Measurements from ENCODE around the gene SPTLC3. TPM values are rescaled to one million over a fixed set of nuclear protein-coding genes. Genes with fewer than 3 reads are reported as not detected.

Gene SPTLC3
- total and polyA plus RNA-seq, 12 donors = 1.4 to 15.7 (median 8.7) TPM

- TF ChIP-seq, protein P1, sequence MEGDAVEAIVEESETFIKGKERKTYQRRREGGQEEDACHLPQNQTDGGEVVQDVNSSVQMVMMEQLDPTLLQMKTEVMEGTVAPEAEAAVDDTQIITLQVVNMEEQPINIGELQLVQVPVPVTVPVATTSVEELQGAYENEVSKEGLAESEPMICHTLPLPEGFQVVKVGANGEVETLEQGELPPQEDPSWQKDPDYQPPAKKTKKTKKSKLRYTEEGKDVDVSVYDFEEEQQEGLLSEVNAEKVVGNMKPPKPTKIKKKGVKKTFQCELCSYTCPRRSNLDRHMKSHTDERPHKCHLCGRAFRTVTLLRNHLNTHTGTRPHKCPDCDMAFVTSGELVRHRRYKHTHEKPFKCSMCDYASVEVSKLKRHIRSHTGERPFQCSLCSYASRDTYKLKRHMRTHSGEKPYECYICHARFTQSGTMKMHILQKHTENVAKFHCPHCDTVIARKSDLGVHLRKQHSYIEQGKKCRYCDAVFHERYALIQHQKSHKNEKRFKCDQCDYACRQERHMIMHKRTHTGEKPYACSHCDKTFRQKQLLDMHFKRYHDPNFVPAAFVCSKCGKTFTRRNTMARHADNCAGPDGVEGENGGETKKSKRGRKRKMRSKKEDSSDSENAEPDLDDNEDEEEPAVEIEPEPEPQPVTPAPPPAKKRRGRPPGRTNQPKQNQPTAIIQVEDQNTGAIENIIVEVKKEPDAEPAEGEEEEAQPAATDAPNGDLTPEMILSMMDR (IDR thresholded peaks at IDR 0.05) = no peak
- TF ChIP-seq POLR2A (IDR thresholded peaks at IDR 0.05) = no peak
- no peak for DNase-seq
- no peaks in the 10 kb centered on the region for H3K27me3 ChIP-seq
- H3K4me3 ChIP-seq = no peak overlapping the region
- no peaks in the 10 kb centered on the region for H3K36me3 ChIP-seq (replicated peaks in 1 of 2)
- no peak overlapping the region for H3K27ac ChIP-seq
- no peaks in the 10 kb centered on the region for H3K9me3 ChIP-seq (replicated peaks in 1 of 3)
- H3K4me1 ChIP-seq (replicated peaks in 1 of 2) = no peaks in the 10 kb centered on the region
- intact Hi-C loops (cut with DNase I) = loop anchor here in 1 of 2 donors (5.0 to 10.0 kb wide), 2 partner anchors 41 to 137 kb away; no protein-coding TSS in a partner anchor
These were observed 40.8 kb upstream of the SPTLC3 start for GRCh38 chr20:12967932-12968331.

GRCh38 chr20:12968472-12968871 lies 40.3 kb upstream of the SPTLC3 start:
- no peak for DNase-seq
- H3K4me1 ChIP-seq (replicated peaks in 1 of 2) = no peaks in the 10 kb centered on the region
- H3K36me3 ChIP-seq (replicated peaks in 1 of 2) = no peaks in the 10 kb centered on the region
- no peak for TF ChIP-seq POLR2A (IDR thresholded peaks at IDR 0.05)
- TF ChIP-seq, protein P1 (IDR thresholded peaks at IDR 0.05) = no peak
- intact Hi-C loops (cut with DNase I) = loop anchor here in 1 of 2 donors (5.0 to 10.0 kb wide), 2 partner anchors 41 to 136 kb away; no protein-coding TSS in a partner anchor
- H3K9me3 ChIP-seq (replicated peaks in 1 of 3) = no peaks in the 10 kb centered on the region
- H3K27ac ChIP-seq = no peak overlapping the region
- no peaks in the 10 kb centered on the region for H3K27me3 ChIP-seq
- H3K4me3 ChIP-seq = no peak overlapping the region
- WGBS, 4 donors = 76 to 92% (median 81%) methylated on average over 4 of the region's 4 CpGs

DNA sequence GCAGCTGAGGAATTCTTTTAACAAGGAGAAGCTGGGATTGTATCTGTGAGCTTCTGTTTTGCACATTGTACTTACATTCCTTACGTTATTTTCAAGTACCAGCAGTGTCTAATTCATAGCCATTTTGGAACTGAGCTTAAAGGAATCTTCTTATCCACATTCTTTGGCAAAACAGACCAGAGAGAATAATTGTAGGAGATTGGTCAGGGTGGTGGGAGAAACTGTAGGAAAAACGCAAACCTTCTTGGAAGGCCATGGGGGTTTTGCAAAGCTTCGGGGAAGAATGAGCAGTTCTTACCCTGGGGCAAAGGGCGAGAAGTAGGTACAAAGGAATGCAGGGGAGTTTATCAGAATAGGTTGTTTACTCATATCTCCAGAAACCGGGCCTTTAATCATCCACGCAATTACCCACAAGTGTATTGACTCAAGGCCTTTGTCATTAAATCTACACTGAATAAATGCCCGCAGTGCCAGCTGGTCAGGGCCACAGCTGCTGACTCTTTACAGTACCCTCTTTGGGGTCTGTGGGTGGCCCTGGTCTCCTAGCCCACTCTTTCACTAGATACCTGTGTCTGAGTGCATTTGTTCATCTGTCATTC lies 39.6 kb upstream of the SPTLC3 start:
- Histone ChIP-seq H3K27me3 (no peaks in the 10 kb centered on the region), H3K4me3 (no peak overlapping the region), H3K36me3 (replicated peaks in 1 of 2) (no peaks in the 10 kb centered on the region), H3K4me1 (replicated peaks in 1 of 2) (no peaks in the 10 kb centered on the region), H3K27ac (no peak overlapping the region), H3K9me3 (replicated peaks in 1 of 3) (no peaks in the 10 kb centered on the region)
- intact Hi-C loops (cut with DNase I) = loop anchor here in 1 of 2 donors (5.0 to 10.0 kb wide), 2 partner anchors 42 to 136 kb away; no protein-coding TSS in a partner anchor
- no peak for DNase-seq
- TF ChIP-seq, protein P1 (IDR thresholded peaks at IDR 0.05) = no peak
- no peak for TF ChIP-seq POLR2A (IDR thresholded peaks at IDR 0.05)
- 86 to 91% (median 89%) methylated on average over 7 of the region's 7 CpGs for WGBS, 4 donors

DNA sequence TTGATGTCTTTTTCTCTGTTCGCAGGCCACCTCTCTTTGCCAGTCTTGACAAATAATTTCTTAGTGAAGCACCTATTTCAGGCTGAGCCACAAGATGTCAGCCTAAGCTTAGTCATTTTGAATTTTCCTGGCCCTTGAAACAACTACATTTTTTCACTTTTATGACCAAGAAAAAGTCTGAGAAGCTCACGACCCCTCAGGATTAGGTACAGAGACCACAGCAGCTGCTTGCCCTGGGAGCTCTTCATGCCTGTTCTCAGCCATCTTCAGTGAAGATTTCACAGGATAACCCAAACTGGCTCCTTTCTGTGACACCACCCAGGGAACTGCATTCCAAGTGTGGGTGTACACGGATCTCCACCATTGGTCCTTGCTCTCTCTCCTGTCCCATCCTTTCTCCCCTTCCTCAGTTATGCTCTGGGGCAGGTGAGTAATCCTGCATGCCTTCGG lies 38.4 kb upstream of the SPTLC3 start:
- Histone ChIP-seq H3K4me3 (no peak overlapping the region), H3K36me3 (replicated peaks in 1 of 2) (no peaks in the 10 kb centered on the region), H3K27ac (no peak overlapping the region), H3K4me1 (replicated peaks in 1 of 2) (no peaks in the 10 kb centered on the region), H3K27me3 (no peaks in the 10 kb centered on the region), H3K9me3 (replicated peaks in 1 of 3) (no peaks in the 10 kb centered on the region)
- WGBS, 4 donors = 35 to 44% (median 42%) methylated on average over 4 of the region's 4 CpGs
- TF ChIP-seq, protein P1 (IDR thresholded peaks at IDR 0.05) = peak; percentile 41 to 78 (median 70)
- TF ChIP-seq POLR2A (IDR thresholded peaks at IDR 0.05) = no peak
- intact Hi-C loops (cut with DNase I) = loop anchor here in 1 of 2 donors (2.0 kb wide), 1 partner anchor 134 kb away; no protein-coding TSS in a partner anchor
- peak in 4 of 7 donors; percentile 15 to 45 (median 26) for DNase-seq

Measured in adrenal gland (tissue), 12 donors.